NCI-H2029 (cell line): ENCODE measurements around the gene PTER.

ENCODE experiments used
- DNase-seq: peaks from one replicate; lab custom pipeline; 2025; lab: John Stamatoyannopoulos, UW

The PTER gene

GRCh38 chr10:16472828-16473227, 36.0 kb downstream of the PTER start:
- no peak for DNase-seq

- no peak for DNase-seq
Measured at GRCh38 chr10:16477757-16478156, 40.9 kb downstream of the PTER start.

GRCh38 chr10:16478801-16479200, 42.0 kb downstream of the PTER start:
- DNase-seq: no peak

GRCh38 chr10:16481052-16481728, 44.4 kb downstream of the PTER start:
- DNase-seq: no peak

- DNase-seq: no peak
Measured at GRCh38 chr10:16483241-16483917, 46.6 kb downstream of the PTER start.

- DNase-seq: no peak
Measured at GRCh38 chr10:16490511-16490910, 53.7 kb downstream of the PTER start.

- DNase-seq: no peak
Measured at GRCh38 chr10:16491933-16492332, 55.1 kb downstream of the PTER start.

GRCh38 chr10:16493884-16494536, 57.2 kb downstream of the PTER start:
- no peak for DNase-seq

- no peak for DNase-seq
Measured at GRCh38 chr10:16497911-16498310, 61.1 kb downstream of the PTER start.

- DNase-seq: no peak
Measured at GRCh38 chr10:16505161-16505560, 68.4 kb downstream of the PTER start.

GRCh38 chr10:16509996-16510395, 73.2 kb downstream of the PTER start:
- DNase-seq: no peak

GRCh38 chr10:16510843-16511242, 74.0 kb downstream of the PTER start:
- no peak for DNase-seq

- DNase-seq: no peak
Measured at GRCh38 chr10:16518822-16519221, 82.0 kb downstream of the PTER start.

GRCh38 chr10:16519250-16519907, 82.6 kb downstream of the PTER start:
- DNase-seq: no peak

- DNase-seq: no peak
Measured at GRCh38 chr10:16519908-16520861, 83.4 kb downstream of the PTER start.

GRCh38 chr10:16520900-16521299, 84.1 kb downstream of the PTER start:
- DNase-seq: no peak

GRCh38 chr10:16521311-16522016, 84.7 kb downstream of the PTER start, which contains the start of gene C1QL3:
Gene C1QL3, minus strand, starts transcription at chr10:16521879. Its CDS starts 814 bp downstream, at chr10:16521065.
- no peak for DNase-seq

GRCh38 chr10:16527452-16527851, 90.6 kb downstream of the PTER start:
- no peak for DNase-seq

- DNase-seq: no peak
Measured at GRCh38 chr10:16529853-16530252, 93.0 kb downstream of the PTER start.

- DNase-seq: no peak
Measured at GRCh38 chr10:16536155-16536554, 99.3 kb downstream of the PTER start.

- DNase-seq: no peak
Measured at GRCh38 chr10:16544099-16544498, 107.3 kb downstream of the PTER start.
